Subcutaneous abdominal adipose tissue (tissue), 5 donors: ENCODE data around the gene SPCS2.
"Not testable (repeated sequence)": the region's sequence is repeated elsewhere in the genome, so short reads cannot be mapped to it uniquely, and the experiment has no call there.

Source experiments
- H3K27ac ChIP-seq: one replicate; pipeline ENCODE4 v1.7.0; 2013; ENCODE audit warnings: low read depth, mild to moderate bottlenecking, inconsistent platforms, low read length, moderate library complexity
- H3K27me3 ChIP-seq, 5 donors: one replicate each; pipeline ENCODE4 v1.7.0; 2013; ENCODE audit warnings: low read length in 5 of 5, inconsistent platforms in 1 of 5; ENCODE audit not compliant: control insufficient read depth in 5 of 5, insufficient read depth in 4 of 5
- H3K36me3 ChIP-seq, 5 donors: one replicate each; pipeline ENCODE4 v1.7.0; 2013; ENCODE audit warnings: low read length in 5 of 5; ENCODE audit not compliant: control insufficient read depth in 5 of 5, insufficient read depth in 5 of 5
- H3K4me1 ChIP-seq, 5 donors: one replicate each; pipeline ENCODE4 v1.7.0; 2013; ENCODE audit warnings: low read length in 5 of 5, mild to moderate bottlenecking in 3 of 5, moderate library complexity in 1 of 5; ENCODE audit not compliant: control insufficient read depth in 5 of 5, insufficient read depth in 5 of 5
- H3K4me3 ChIP-seq, 5 donors: one replicate each; pipeline ENCODE4 v1.7.0; 2013; ENCODE audit warnings: low read length in 5 of 5, low read depth in 1 of 5
- H3K9ac ChIP-seq, 5 donors: one replicate each; pipeline ENCODE4 v1.7.0; 2013; ENCODE audit warnings: low read length in 5 of 5, mild to moderate bottlenecking in 4 of 5, moderate library complexity in 3 of 5
- H3K9me3 ChIP-seq, 5 donors: one replicate each; pipeline ENCODE4 v1.7.0; 2013; ENCODE audit warnings: low read length in 5 of 5; ENCODE audit not compliant: control insufficient read depth in 5 of 5
- donor health status: healthy.
- donor health status: healthy.
- donor health status: healthy.
- donor health status: healthy.
- donor health status: healthy.

The SPCS2 gene

DNA sequence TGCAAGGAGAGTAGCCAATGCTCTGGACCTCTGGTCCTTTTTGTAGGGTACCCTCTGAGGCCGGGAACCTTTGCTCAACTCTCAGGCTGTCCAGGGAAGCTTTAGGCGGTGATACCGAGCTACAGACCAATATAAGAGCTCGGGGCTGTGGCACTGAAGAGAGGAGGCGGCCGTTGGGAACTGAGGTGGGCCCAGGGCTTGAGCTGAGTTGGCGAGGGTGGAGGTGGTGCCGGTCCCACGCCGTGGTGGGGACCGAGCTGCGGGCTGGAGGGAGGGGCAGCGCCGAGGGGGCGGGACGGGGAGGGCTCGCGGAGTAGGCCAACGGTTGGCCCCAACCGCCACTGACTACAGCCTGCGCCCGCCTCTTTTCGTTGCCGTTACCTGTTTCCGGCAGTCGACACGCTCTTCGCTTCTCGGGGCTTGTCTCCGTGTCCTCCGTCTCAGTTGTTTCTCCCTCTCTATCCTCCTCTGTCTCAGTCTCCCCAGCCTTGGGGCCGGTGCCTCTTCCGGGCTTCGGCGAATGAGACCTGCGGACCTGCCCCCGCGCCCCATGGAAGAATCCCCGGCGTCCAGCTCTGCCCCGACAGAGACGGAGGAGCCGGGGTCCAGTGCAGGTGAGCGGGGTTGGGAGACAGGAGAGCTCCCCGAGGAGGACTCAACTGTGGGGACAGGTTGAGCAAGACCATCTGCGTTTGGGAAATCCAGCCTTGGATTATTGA lies 39.6 kb downstream of the SPCS2 start, which contains the start of gene NEU3:
Gene NEU3, plus strand, starts transcription at position 393 of the 719 bp plus-strand sequence. Its CDS starts 128 bp downstream, at position 521.
- H3K9ac ChIP-seq, result peak within 1 kb of the TSS; percentile 35 to 92 (median 90)
- no peaks in the 10 kb centered on the region for H3K36me3 ChIP-seq
- no peaks in the 10 kb centered on the region for H3K9me3 ChIP-seq
- H3K4me1 ChIP-seq, result peaks cover 3 to 16% (median 14%) of the 10 kb centered on the region in 5 donors
- H3K4me3 ChIP-seq, result peak within 1 kb of the TSS; percentile 82 to 88 (median 84)
- peak within 1 kb of the TSS; percentile 43 for H3K27ac ChIP-seq
- no peaks in the 10 kb centered on the region for H3K27me3 ChIP-seq

DNA sequence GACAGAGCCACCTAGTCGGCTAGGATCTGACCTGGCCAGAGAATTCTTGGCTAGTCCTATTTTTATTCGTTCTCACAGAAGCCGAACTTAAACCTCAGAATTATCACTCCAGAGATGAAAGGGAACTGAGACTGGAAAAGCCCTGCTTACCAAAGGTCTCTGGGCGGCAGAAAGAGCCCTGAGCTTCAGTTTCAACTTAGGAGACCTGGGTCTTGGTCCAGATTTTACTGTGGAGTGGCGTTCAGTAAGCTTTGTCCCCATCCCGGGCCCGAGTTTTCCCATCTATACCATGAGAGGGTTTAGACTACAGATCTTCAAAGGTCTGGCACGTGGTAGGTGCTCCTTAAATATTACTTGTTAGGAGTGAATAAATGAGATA lies 40.2 kb downstream of the SPCS2 start:
- Histone ChIP-seq H3K36me3 (peaks cover 0 to 1% (median under 1%) of the 10 kb centered on the region in 5 donors), H3K27me3 (no peaks in the 10 kb centered on the region), H3K9me3 (no peaks in the 10 kb centered on the region), H3K4me1 (peaks cover 3 to 16% (median 14%) of the 10 kb centered on the region in 5 donors), H3K9ac (peak overlapping the region; percentile 35 to 92 (median 90)), H3K4me3 (peak overlapping the region; percentile 82 to 88 (median 84)), H3K27ac (peak overlapping the region; percentile 43)

DNA sequence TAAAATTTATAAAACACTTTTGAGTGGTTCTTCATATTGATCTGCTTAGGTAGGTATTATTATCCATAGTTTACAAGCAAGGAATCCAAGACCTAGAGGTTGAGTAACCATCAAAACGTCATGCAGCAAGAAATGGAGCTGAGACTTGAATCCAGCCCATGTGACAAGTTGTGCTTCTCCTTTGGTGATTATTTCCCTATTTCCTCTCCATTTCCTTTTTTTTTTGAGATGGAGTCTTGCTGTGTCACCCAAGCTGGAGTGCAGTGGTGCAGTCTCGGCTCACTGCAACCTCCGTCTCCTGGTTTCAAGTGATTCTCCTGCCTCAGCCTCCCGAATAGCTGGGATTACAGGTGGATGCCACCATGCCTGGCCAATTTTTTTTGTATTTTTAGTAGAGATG lies 41.1 kb downstream of the SPCS2 start:
- H3K9me3 ChIP-seq, H3K27ac ChIP-seq, H3K9ac ChIP-seq, H3K4me3 ChIP-seq, H3K27me3 ChIP-seq: not testable (repeated sequence)
- Histone ChIP-seq H3K4me1 (peaks cover 3 to 16% (median 14%) of the 10 kb centered on the region in 5 donors), H3K36me3 (peaks cover 4 to 10% (median 9%) of the 10 kb centered on the region in 5 donors)

DNA sequence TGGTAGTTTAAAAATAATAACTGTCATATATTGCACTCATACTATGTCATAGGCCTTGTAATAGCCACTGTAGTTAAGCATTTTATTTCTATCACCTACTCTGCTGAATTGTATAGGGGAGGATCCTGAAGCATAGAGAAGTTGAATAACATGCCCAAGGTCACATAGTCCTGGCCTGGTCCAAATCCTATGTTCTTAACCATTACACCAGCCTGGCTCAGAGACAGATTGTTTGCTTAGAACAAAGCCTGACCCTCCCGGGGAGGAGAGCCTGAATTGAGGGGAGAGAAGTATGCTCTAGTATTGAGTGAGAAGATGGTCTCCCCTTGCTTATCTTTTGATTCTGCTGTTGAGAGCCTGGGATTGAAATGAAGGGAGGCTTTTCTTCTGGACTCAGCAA lies 41.9 kb downstream of the SPCS2 start:
- Histone ChIP-seq H3K4me3 (no peak overlapping the region), H3K4me1 (peaks cover 3 to 16% (median 14%) of the 10 kb centered on the region in 5 donors), H3K27me3 (no peaks in the 10 kb centered on the region), H3K36me3 (peaks cover 7 to 12% (median 9%) of the 10 kb centered on the region in 5 donors), H3K9ac (no peak overlapping the region), H3K27ac (no peak overlapping the region), H3K9me3 (no peaks in the 10 kb centered on the region)

DNA sequence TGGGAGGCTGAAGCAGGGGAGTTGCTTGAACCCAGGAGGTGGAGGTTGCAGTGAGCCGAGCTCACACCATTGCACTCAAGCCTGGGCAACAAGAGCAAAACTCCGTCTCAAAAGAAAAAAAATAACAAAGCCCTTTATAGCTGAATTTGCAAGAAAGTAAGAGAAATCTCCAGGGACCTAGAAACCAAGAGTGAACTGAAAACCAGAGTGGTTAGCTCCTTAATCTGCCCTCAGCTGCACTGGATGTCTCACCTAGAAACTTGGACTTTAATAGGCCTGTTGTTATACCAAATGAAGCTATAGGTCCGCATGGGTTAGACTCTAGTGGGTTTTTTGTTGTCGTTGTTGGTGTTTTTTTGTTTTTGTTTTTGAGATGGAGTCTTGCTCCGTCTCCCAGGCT lies 43.8 kb downstream of the SPCS2 start:
- peaks cover 9 to 16% (median 12%) of the 10 kb centered on the region in 5 donors for H3K36me3 ChIP-seq
- no peak overlapping the region for H3K27ac ChIP-seq
- no peaks in the 10 kb centered on the region for H3K27me3 ChIP-seq
- H3K9me3 ChIP-seq, result no peaks in the 10 kb centered on the region
- no peak overlapping the region for H3K4me3 ChIP-seq
- no peak overlapping the region for H3K9ac ChIP-seq
- H3K4me1 ChIP-seq, result peaks cover 3 to 16% (median 14%) of the 10 kb centered on the region in 5 donors

DNA sequence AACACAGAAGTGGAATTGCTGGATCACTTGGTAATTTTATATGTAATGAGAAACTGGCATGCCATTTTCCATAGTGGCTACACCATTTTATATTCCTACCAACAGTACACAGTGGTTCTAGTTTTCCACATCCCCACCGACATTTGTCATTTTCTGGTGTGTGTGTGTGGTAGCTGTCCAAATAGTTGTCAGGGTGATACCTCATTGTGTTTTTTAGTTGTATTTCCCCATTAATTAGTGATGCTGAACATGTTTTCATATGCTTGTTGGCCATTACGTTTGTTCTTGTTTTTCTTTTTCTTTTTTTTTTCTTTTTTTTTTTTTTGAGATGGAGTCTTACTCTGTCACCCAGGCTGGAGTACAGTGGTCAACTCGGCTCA lies 51.9 kb downstream of the SPCS2 start:
- no peak overlapping the region for H3K4me3 ChIP-seq
- H3K27me3 ChIP-seq, result no peaks in the 10 kb centered on the region
- H3K36me3 ChIP-seq, result peaks cover 7 to 12% (median 8%) of the 10 kb centered on the region in 5 donors
- H3K4me1 ChIP-seq, result no peaks in the 10 kb centered on the region
- no peak overlapping the region for H3K27ac ChIP-seq
- H3K9me3 ChIP-seq, result no peaks in the 10 kb centered on the region
- no peak overlapping the region for H3K9ac ChIP-seq

DNA sequence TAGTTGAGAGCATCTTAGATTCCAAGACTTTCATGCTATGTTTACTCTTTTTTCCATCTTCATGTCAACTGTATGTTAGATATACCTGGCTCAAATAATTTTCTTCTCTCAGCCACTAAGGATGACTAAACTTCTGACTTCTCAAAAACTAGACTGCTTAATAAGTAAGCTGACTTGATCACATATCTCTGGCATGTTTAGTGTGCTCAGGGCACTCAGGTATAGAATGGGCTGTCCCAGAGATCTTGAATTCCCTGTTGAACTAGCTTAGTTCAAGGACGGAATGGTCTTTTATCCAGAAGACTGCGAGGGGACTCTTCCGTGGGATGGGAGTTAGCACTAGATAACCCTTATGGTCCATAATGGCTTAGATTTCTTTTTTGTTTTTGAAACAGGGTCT lies 52.6 kb downstream of the SPCS2 start:
- H3K27ac ChIP-seq, result no peak overlapping the region
- no peak overlapping the region for H3K4me3 ChIP-seq
- H3K9ac ChIP-seq, result no peak overlapping the region
- H3K36me3 ChIP-seq, result peaks cover 9 to 19% (median 13%) of the 10 kb centered on the region in 5 donors
- no peaks in the 10 kb centered on the region for H3K9me3 ChIP-seq
- no peaks in the 10 kb centered on the region for H3K4me1 ChIP-seq
- no peaks in the 10 kb centered on the region for H3K27me3 ChIP-seq

DNA sequence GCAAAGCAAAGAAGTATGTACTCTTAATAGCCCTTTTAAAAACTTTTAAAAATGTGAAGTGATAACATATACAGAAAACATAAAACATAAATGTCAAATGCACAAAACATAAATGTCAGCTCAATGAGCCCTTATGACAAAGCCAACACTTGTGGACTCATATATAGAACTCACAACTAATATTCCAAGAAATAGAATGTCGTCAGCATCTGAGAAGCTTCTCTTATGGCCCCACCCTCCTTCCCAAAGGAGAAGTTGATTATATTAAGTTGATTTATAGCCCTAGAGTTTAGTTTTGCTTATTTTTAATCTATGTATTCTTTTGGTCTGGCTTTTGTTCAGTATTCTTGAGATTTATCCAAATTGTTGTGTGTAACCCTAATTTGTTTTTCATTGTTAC lies 53.5 kb downstream of the SPCS2 start:
- Histone ChIP-seq H3K27me3 (no peaks in the 10 kb centered on the region), H3K36me3 (peaks cover 11 to 23% (median 13%) of the 10 kb centered on the region in 5 donors), H3K9me3 (no peaks in the 10 kb centered on the region), H3K9ac (no peak overlapping the region), H3K4me1 (no peaks in the 10 kb centered on the region), H3K27ac (no peak overlapping the region), H3K4me3 (no peak overlapping the region)

DNA sequence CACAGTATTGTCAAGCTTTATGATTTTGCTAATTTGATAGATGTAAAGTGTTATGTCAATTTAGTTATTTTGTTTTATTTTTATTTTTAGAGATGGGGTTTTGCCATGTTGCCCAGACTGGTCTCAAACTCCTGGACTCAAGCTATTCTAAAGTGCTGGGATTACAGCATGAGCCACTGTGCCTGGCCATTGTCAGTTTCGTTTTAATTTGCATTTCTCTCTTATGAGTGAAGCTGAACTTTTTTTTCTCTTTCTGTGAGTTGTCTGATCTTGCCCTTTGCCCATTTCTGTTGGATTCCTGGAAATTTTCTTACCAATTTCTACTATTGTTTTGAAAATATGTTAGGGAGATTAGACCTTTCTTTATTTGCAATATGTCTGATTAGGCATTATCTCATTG lies 55.1 kb downstream of the SPCS2 start:
- Histone ChIP-seq H3K27ac (no peak overlapping the region), H3K4me3 (no peak overlapping the region), H3K9me3 (no peaks in the 10 kb centered on the region), H3K4me1 (no peaks in the 10 kb centered on the region), H3K9ac (no peak overlapping the region), H3K36me3 (peaks cover 13 to 33% (median 16%) of the 10 kb centered on the region in 5 donors), H3K27me3 (no peaks in the 10 kb centered on the region)

DNA sequence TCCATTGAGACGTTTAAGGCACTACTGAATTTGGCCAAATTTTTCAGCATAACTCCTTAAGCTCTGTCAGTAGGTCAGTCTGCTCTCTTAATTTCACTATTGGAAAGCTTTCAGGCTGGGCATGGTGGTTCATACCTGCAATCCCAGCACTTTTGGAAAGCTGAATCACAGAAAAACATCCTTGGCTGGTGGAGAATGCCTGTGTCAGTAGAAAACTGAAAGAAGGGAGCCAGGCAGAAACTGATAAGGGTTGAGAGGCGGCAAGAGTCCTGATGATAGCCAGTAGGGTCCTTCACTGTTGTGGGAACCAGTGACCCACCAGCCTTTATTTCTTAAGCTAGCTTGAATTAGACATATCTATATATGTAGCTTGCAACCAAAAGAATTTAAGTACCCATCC lies 62.3 kb downstream of the SPCS2 start:
- Histone ChIP-seq H3K4me1 (no peaks in the 10 kb centered on the region), H3K27ac (no peak overlapping the region), H3K9me3 (no peaks in the 10 kb centered on the region), H3K36me3 (peaks cover 2 to 41% (median 17%) of the 10 kb centered on the region in 5 donors), H3K27me3 (no peaks in the 10 kb centered on the region), H3K9ac (no peak overlapping the region), H3K4me3 (no peak overlapping the region)
